ENCODE data around the gene DENND2A.

Gene DENND2A

DNA sequence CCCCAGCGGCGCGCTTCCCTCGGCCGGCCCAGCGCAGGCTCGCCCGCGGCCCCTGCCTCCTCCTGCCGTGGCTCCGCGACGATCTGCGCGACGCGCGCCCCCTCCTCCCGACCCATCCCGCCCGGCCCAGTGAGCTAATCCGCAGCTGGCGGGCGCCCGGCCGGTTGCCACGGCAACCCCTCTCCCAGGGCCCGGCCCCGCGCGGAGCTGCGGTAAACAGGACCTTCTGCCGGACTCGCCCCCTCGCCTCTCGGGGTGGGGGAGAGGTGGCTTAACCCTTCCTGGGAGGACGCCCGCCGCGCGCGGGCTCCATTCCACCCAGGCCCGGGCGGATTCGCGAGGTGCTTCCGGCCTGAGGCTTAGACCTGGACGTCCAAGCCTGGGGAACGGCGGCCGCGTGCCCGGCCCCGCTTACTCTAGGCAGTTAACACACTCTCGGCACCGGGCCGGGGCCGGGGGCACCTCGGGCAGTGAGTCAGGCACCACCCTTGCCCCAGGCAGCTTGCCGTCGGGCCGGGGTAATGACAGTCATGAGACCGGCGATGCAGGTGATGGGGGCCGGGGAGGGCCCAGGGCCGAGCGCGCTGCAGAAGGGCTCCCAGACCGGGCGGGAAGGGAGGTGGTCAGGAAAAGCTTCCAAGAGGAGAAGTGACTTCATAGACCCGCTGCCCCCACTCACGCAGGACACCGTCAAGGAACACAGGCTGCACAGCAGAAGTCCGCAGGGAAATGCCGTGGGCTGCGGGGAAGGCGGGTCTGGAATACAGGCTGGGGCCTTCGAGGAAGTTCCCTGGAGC is at the start of gene DENND2A:
TSS of gene DENND2A (minus strand) at position 87 of the 797 bp plus-strand sequence. CDS start 38,416 bp downstream, outside the sequence.
- H3K9me3 Mint-ChIP-seq = no peaks in the 10 kb centered on the region
- H3K4me1 Mint-ChIP-seq (ENCODE audit: low read depth) = peaks cover 7% of the 10 kb centered on the region
- H3K36me3 Mint-ChIP-seq (ENCODE audit: low read depth) = peaks cover 1% of the 10 kb centered on the region
- peak within 1 kb of the TSS; percentile 80 for H3K4me3 Mint-ChIP-seq
- DNase-seq (ENCODE audit: low spot score) = no peak
- H3K27me3 Mint-ChIP-seq (ENCODE audit: low read depth) = peaks cover 77% of the 10 kb centered on the region
- H3K27ac Mint-ChIP-seq = no peak within 1 kb of the TSS

DNA sequence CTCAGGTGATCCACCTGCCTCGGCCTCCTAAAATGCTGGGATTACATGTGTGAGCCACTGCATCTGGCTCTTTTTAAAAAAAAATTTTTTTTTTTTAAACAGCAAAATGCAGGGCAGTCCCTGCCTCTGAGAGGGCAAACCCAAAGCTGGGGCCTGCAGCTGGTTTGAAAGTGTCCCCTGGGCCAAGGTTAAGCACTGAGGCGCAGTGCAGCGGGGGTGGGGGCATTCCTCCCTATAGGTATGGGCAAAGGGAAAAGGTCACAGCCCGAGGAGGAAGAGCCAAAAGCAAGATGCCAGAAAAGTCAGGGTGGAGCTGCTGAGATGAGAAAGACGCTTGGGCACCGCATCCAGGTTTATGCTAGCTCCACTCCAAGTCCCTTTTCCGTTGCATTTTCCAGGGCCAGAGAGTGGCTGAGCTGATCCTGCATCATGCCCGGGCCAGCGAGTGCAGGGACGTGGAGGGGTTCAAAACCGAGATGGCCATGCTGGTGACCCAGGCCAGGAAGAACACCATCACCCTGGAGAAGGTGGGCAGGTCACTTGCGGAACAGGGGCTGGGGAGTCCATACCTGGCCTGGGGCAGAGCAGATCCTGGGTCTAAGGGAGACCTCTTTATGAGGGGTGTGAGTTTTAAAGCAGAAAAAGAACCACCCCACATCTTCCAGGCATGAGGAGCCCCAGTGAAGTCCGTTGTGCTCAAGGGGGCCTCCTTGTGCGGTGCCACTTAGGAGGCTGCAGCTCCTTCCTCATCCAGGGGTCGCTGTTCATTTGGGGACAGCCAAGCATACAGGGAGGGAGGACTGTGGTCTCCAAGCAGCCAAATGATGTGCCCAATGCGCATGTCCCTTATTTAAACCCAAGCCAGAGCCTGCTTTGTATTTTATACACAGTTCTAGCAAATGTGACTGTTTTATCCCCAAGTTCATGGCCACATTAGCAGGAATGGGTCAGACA is 48.9 kb upstream of the DENND2A start:
- H3K27me3 Mint-ChIP-seq (ENCODE audit: low read depth) = no peaks in the 10 kb centered on the region
- no peak overlapping the region for H3K27ac Mint-ChIP-seq
- no peak for DNase-seq (ENCODE audit: low spot score)
- H3K36me3 Mint-ChIP-seq (ENCODE audit: low read depth) = peaks cover 13% of the 10 kb centered on the region
- H3K9me3 Mint-ChIP-seq = no peaks in the 10 kb centered on the region
- no peak overlapping the region for H3K4me3 Mint-ChIP-seq
- H3K4me1 Mint-ChIP-seq (ENCODE audit: low read depth) = peaks cover 2% of the 10 kb centered on the region

DNA sequence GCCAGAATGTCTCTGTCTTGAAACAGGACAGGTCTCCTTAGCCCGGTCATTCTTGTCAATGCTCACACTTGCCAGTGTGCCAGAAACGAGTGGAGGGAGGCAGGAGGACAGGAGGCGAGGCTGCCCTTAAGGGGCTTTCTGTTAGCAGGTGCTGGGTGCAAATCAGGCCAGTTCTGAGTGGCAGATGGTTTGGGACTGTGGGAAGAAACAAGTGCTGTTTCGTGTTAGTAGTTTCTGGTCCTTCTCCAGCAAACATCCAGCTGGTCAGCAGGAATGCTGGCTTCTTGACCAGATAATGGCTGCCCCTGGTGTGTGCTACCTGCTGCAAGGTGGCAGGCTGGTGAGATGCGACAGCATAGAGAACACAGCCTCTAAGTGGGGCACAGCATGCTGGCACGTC is 47.7 kb upstream of the DENND2A start:
- no peak for DNase-seq (ENCODE audit: low spot score)
- H3K27ac Mint-ChIP-seq = no peak overlapping the region
- H3K4me1 Mint-ChIP-seq (ENCODE audit: low read depth) = peaks cover 2% of the 10 kb centered on the region
- H3K36me3 Mint-ChIP-seq (ENCODE audit: low read depth) = peaks cover 20% of the 10 kb centered on the region
- no peaks in the 10 kb centered on the region for H3K9me3 Mint-ChIP-seq
- H3K27me3 Mint-ChIP-seq (ENCODE audit: low read depth) = no peaks in the 10 kb centered on the region
- H3K4me3 Mint-ChIP-seq = no peak overlapping the region

DNA sequence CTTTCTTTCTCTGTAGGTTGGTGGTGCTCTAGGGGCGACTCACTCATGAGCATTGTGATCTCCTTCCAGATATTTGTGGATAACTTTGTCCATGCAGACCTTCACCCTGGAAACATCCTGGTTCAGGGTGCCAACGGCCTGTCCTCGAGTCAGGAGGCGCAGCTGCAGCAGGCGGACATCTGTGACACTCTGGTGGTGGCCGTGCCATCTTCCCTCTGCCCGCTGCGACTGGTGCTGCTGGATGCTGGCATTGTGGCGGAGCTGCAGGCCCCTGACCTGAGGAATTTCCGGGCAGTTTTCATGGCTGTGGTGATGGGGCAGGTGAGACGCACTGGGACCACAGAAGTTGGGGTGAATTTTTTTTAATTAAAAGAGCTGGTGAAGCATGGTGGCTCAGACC is 46.3 kb upstream of the DENND2A start:
- DNase-seq (ENCODE audit: low spot score) = no peak
- Mint-ChIP-seq H3K4me3 (no peak overlapping the region), H3K36me3 (ENCODE audit: low read depth) (peaks cover 20% of the 10 kb centered on the region), H3K27me3 (ENCODE audit: low read depth) (no peaks in the 10 kb centered on the region), H3K27ac (no peak overlapping the region), H3K4me1 (ENCODE audit: low read depth) (peaks cover under 1% of the 10 kb centered on the region), H3K9me3 (no peaks in the 10 kb centered on the region)

DNA sequence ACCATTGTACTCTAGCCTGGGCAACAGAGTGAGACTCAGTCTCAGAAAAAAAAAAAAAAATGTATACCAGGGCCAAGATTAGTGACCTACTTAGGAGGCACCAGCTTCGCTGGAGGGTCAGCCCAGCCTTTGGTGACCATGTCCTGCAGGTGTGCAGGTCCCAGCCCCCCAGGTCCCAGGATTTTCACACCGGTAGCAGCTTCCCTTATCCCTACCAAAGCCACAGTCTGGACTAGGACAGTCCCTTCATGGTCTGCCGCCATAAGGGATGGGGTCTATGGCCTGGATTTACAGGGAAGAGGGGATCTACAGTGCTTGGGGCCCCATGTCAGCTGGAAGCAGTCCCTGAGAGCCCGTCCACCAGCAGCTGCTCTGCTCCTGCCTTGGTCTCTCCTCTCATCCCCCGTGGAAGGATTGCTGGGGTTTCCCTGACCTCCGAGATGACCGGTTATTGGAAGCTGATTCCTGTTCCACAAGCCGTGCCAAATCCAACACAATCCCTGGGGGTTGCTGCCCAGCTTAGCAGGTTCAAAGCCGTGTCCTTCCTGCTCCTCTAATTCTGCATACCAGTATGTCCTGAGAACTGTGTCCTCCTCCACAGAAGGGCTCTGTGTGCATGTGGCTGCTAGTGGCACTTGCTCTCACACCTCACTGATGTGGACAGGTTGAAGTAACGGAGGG is 44.9 kb upstream of the DENND2A start:
- Mint-ChIP-seq H3K4me1 (ENCODE audit: low read depth) (no peaks in the 10 kb centered on the region), H3K27ac (no peak overlapping the region), H3K4me3 (no peak overlapping the region), H3K27me3 (ENCODE audit: low read depth) (no peaks in the 10 kb centered on the region), H3K36me3 (ENCODE audit: low read depth) (peaks cover 26% of the 10 kb centered on the region), H3K9me3 (no peaks in the 10 kb centered on the region)
- DNase-seq (ENCODE audit: low spot score) = no peak

GRCh38 chr7:140684066-140684950 is 43.7 kb upstream of the DENND2A start:
- Mint-ChIP-seq H3K27ac (no peak overlapping the region), H3K27me3 (ENCODE audit: low read depth) (no peaks in the 10 kb centered on the region), H3K36me3 (ENCODE audit: low read depth) (peaks cover 32% of the 10 kb centered on the region), H3K9me3 (no peaks in the 10 kb centered on the region), H3K4me3 (no peak overlapping the region), H3K4me1 (ENCODE audit: low read depth) (no peaks in the 10 kb centered on the region)
- no peak for DNase-seq (ENCODE audit: low spot score)

DNA sequence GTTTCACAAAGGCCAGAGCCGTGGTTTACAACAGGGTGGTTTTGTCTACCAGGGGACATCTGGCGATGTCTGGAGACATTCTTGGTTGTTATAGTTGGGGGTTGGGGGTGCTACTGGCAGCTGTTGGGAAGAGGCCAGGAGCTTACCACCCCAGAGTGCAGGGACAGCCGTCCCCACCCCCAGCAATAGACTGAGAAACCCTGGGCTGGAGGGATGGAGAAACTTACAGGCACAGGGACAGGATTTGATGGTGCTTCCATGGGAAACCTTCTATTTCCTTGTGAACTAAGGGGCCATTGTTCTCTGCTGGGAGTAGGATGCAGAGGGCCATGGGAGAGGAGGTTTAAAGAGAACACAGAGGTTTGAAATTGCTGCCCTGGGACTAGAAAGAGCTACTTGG is 43.0 kb upstream of the DENND2A start:
- no peaks in the 10 kb centered on the region for H3K27me3 Mint-ChIP-seq (ENCODE audit: low read depth)
- H3K27ac Mint-ChIP-seq = no peak overlapping the region
- H3K9me3 Mint-ChIP-seq = no peaks in the 10 kb centered on the region
- H3K4me1 Mint-ChIP-seq (ENCODE audit: low read depth) = no peaks in the 10 kb centered on the region
- DNase-seq (ENCODE audit: low spot score) = no peak
- peaks cover 35% of the 10 kb centered on the region for H3K36me3 Mint-ChIP-seq (ENCODE audit: low read depth)
- H3K4me3 Mint-ChIP-seq = no peak overlapping the region

GRCh38 chr7:140681766-140682165 is 41.2 kb upstream of the DENND2A start:
- no peak overlapping the region for H3K4me3 Mint-ChIP-seq
- peaks cover 43% of the 10 kb centered on the region for H3K36me3 Mint-ChIP-seq (ENCODE audit: low read depth)
- H3K4me1 Mint-ChIP-seq (ENCODE audit: low read depth) = peaks cover 2% of the 10 kb centered on the region
- H3K9me3 Mint-ChIP-seq = no peaks in the 10 kb centered on the region
- no peaks in the 10 kb centered on the region for H3K27me3 Mint-ChIP-seq (ENCODE audit: low read depth)
- no peak overlapping the region for H3K27ac Mint-ChIP-seq
- DNase-seq (ENCODE audit: low spot score) = no peak

DNA sequence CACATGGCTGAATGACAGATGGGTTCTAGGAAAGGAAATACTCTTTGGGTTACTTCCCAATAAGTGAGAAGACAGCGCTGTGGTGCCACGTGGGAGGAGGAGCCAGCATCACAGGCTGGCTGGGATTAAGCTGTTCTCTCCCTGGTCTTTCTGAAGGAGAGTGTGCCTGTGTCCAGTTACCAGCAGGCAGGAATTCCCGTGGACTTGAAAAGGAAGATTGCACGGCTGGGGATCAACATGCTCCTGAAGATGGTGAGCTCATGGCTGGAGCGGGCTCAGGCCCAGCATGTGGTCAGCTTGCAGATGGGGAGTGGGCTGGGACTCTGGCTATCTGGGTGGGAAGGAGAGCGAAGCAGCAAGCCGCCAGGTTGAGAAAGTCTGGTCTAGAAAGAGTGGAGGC is 40.3 kb upstream of the DENND2A start:
- DNase-seq (ENCODE audit: low spot score) = no peak
- Mint-ChIP-seq H3K36me3 (ENCODE audit: low read depth) (peaks cover 48% of the 10 kb centered on the region), H3K27ac (no peak overlapping the region), H3K4me1 (ENCODE audit: low read depth) (peaks cover 7% of the 10 kb centered on the region), H3K9me3 (no peaks in the 10 kb centered on the region), H3K27me3 (ENCODE audit: low read depth) (no peaks in the 10 kb centered on the region), H3K4me3 (no peak overlapping the region)

- H3K4me1 Mint-ChIP-seq (ENCODE audit: low read depth) = peaks cover 18% of the 10 kb centered on the region
- H3K27ac Mint-ChIP-seq = no peak overlapping the region
- no peaks in the 10 kb centered on the region for H3K27me3 Mint-ChIP-seq (ENCODE audit: low read depth)
- H3K36me3 Mint-ChIP-seq (ENCODE audit: low read depth) = peaks cover 46% of the 10 kb centered on the region
- no peak for DNase-seq (ENCODE audit: low spot score)
- H3K9me3 Mint-ChIP-seq = no peaks in the 10 kb centered on the region
- no peak overlapping the region for H3K4me3 Mint-ChIP-seq
These were observed 38.6 kb upstream of the DENND2A start for GRCh38 chr7:140679186-140679585.

DNA sequence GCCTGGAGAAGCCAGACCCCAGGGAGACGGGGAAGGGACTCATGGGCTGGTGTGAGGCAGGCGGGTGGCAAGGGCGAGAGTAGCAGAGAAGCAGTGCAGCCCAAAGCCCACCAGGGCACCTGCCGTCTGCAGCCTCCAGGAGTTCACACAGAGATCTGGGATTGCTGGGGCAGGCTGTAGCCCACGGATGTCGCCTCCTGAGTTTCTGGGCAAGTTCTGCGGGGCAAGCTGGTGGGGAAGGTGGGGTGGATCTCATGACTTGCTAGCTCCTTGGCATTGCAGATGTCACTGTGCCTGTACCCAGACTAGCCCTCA is 38.2 kb upstream of the DENND2A start:
- H3K4me1 Mint-ChIP-seq (ENCODE audit: low read depth) = peaks cover 22% of the 10 kb centered on the region
- H3K36me3 Mint-ChIP-seq (ENCODE audit: low read depth) = peaks cover 41% of the 10 kb centered on the region
- H3K27ac Mint-ChIP-seq = no peak overlapping the region
- no peak for DNase-seq (ENCODE audit: low spot score)
- H3K9me3 Mint-ChIP-seq = no peaks in the 10 kb centered on the region
- H3K4me3 Mint-ChIP-seq = no peak overlapping the region
- no peaks in the 10 kb centered on the region for H3K27me3 Mint-ChIP-seq (ENCODE audit: low read depth)

- DNase-seq (ENCODE audit: low spot score) = no peak
- H3K9me3 Mint-ChIP-seq = no peaks in the 10 kb centered on the region
- peaks cover 41% of the 10 kb centered on the region for H3K36me3 Mint-ChIP-seq (ENCODE audit: low read depth)
- H3K4me3 Mint-ChIP-seq = no peak overlapping the region
- no peak overlapping the region for H3K27ac Mint-ChIP-seq
- H3K4me1 Mint-ChIP-seq (ENCODE audit: low read depth) = peaks cover 25% of the 10 kb centered on the region
- no peaks in the 10 kb centered on the region for H3K27me3 Mint-ChIP-seq (ENCODE audit: low read depth)
These were observed 37.6 kb upstream of the DENND2A start for GRCh38 chr7:140678081-140678815.

DNA sequence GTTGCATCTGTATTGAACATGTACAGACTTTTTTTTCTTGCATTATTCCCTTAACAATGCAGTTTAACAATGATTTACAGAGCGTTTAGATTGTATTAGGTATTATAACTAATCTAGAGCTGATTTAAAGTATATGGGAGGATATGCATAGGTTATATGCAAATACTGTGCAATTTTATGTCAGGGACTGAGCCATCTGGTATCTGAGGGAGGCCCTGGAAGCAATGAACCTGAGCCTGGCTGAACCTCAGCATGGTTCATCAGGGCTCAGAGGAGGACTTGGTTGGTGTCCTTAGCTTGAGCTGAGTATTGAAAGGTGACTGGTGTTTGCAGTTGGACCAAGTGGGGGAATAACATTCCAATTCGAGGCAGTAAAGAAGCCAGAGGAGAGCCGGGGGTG is 36.9 kb upstream of the DENND2A start:
- H3K9me3 Mint-ChIP-seq = no peaks in the 10 kb centered on the region
- H3K27me3 Mint-ChIP-seq (ENCODE audit: low read depth) = no peaks in the 10 kb centered on the region
- H3K27ac Mint-ChIP-seq = no peak overlapping the region
- peaks cover 25% of the 10 kb centered on the region for H3K4me1 Mint-ChIP-seq (ENCODE audit: low read depth)
- no peak for DNase-seq (ENCODE audit: low spot score)
- no peak overlapping the region for H3K4me3 Mint-ChIP-seq
- H3K36me3 Mint-ChIP-seq (ENCODE audit: low read depth) = peaks cover 41% of the 10 kb centered on the region
